ENCODE data around the gene LYZL4.

LYZL4 gene

DNA sequence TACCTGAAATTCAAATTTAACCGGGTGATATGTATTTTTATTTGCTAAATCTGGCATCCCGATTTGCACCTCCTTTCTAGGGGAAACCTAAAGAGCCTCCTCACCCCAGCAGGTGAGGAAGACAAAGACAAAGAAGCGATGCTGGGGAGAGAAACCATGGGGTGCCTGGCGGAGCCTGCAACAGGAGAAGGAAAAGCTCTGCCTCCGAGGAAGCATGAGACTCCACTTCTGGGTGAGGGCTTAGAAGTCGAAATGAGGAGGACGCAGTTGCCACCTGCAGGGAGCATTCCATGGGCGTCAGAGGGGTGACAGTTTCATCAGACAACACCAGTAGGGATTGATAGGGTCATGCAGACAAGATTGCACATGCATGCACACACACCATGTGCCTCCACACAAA lies 30.5 kb upstream of the LYZL4 start:
- Histone ChIP-seq H3K4me3 (ENCODE audit: low read length) (no peak overlapping the region), H2AFZ (ENCODE audit: low read depth, low read length) (no peak overlapping the region), H3K27me3 (ENCODE audit: low read depth, low read length) (peaks cover 27% of the 10 kb centered on the region), H4K20me1 (ENCODE audit: insufficient read depth, low read length) (no peaks in the 10 kb centered on the region), H3K9ac (ENCODE audit: low read length) (no peak overlapping the region), H3K4me2 (ENCODE audit: low read length) (no peak overlapping the region), H3K27ac (ENCODE audit: low read length) (no peak overlapping the region), H3K9me3 (ENCODE audit: insufficient read depth, low read length) (no peaks in the 10 kb centered on the region), H3K36me3 (replicated peaks; ENCODE audit: low read depth, low read length) (no peaks in the 10 kb centered on the region), H3K79me2 (ENCODE audit: low read length) (no peaks in the 10 kb centered on the region), H3K4me1 (ENCODE audit: low read length) (peaks cover 7% of the 10 kb centered on the region)
- TF ChIP-seq, protein P1, sequence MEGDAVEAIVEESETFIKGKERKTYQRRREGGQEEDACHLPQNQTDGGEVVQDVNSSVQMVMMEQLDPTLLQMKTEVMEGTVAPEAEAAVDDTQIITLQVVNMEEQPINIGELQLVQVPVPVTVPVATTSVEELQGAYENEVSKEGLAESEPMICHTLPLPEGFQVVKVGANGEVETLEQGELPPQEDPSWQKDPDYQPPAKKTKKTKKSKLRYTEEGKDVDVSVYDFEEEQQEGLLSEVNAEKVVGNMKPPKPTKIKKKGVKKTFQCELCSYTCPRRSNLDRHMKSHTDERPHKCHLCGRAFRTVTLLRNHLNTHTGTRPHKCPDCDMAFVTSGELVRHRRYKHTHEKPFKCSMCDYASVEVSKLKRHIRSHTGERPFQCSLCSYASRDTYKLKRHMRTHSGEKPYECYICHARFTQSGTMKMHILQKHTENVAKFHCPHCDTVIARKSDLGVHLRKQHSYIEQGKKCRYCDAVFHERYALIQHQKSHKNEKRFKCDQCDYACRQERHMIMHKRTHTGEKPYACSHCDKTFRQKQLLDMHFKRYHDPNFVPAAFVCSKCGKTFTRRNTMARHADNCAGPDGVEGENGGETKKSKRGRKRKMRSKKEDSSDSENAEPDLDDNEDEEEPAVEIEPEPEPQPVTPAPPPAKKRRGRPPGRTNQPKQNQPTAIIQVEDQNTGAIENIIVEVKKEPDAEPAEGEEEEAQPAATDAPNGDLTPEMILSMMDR (IDR thresholded peaks at IDR 0.05; ENCODE audit: low read depth, low read length) = no peak
- TF ChIP-seq EZH2phosphoT487 (IDR thresholded peaks at IDR 0.05; ENCODE audit: low read depth) = no peak

DNA sequence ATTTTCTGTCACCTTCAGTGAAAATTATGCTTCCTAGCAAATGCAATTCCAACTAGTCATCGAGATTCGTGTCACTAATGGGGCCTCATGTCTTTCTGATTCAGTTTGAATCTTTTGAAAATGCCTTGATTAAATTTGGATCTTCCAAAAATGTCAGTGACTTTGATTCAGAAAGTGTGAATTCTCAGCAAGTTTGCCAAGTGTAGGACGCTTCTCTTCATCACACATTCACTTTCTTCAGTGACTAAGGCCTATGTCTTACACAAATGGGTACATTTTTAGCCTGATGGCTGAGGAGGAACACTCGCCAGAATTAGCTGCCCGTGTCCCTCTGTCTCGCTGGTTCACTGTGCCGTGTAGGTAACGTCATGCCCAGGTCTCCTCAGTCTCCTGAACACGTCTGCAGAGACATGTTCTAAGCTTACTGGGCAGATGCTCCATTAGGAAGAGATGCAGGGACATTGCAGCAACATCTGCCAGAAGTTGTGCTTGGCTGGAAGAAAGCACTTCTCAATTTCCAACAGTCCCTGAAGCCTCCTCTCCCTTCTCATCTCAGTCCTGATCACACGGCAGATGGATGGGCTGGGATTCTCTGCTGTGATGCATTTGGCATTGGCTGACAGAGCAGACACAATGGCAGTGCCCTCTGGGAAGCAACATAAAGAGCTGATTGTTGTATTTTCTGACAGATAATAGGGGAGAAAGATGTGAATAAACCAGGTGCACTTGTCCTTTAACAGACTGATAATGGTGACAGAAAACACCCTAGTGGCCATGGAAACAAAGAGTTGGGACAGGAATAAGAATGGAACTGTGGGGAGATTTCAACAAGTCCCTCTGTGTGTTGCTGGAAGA lies 29.1 kb upstream of the LYZL4 start:
- no peaks in the 10 kb centered on the region for H4K20me1 ChIP-seq (ENCODE audit: insufficient read depth, low read length)
- H3K79me2 ChIP-seq (ENCODE audit: low read length) = no peaks in the 10 kb centered on the region
- H3K9ac ChIP-seq (ENCODE audit: low read length) = no peak overlapping the region
- H2AFZ ChIP-seq (ENCODE audit: low read depth, low read length) = no peak overlapping the region
- no peak overlapping the region for H3K27ac ChIP-seq (ENCODE audit: low read length)
- no peaks in the 10 kb centered on the region for H3K36me3 ChIP-seq (replicated peaks; ENCODE audit: low read depth, low read length)
- TF ChIP-seq, protein P1 (IDR thresholded peaks at IDR 0.05; ENCODE audit: low read depth, low read length) = no peak
- TF ChIP-seq EZH2phosphoT487 (IDR thresholded peaks at IDR 0.05; ENCODE audit: low read depth) = no peak
- H3K4me1 ChIP-seq (ENCODE audit: low read length) = peaks cover 7% of the 10 kb centered on the region
- H3K9me3 ChIP-seq (ENCODE audit: insufficient read depth, low read length) = no peaks in the 10 kb centered on the region
- H3K4me3 ChIP-seq (ENCODE audit: low read length) = no peak overlapping the region
- H3K4me2 ChIP-seq (ENCODE audit: low read length) = no peak overlapping the region
- peaks cover 27% of the 10 kb centered on the region for H3K27me3 ChIP-seq (ENCODE audit: low read depth, low read length)

DNA sequence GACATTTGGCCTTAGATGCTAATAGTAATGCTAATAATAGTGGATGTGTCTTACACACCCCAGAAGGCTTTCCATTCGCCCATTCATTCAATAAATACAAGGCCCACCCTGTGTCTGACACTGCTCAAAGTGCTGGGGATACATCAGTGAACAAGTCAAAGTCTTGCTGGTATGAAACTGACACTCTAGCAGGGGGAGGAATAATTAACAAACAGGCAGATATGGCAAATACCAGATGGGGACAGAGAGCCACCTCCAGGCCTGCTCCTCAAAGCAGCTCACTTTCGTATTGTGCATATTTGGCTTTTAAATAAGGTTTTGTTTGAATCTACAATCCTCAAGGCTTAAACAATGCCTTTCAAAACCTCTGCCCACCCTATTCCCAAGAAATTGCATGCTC lies 28.3 kb upstream of the LYZL4 start:
- no peak overlapping the region for H3K27ac ChIP-seq (ENCODE audit: low read length)
- H3K9ac ChIP-seq (ENCODE audit: low read length) = no peak overlapping the region
- no peaks in the 10 kb centered on the region for H4K20me1 ChIP-seq (ENCODE audit: insufficient read depth, low read length)
- no peak overlapping the region for H3K4me2 ChIP-seq (ENCODE audit: low read length)
- H2AFZ ChIP-seq (ENCODE audit: low read depth, low read length) = no peak overlapping the region
- H3K27me3 ChIP-seq (ENCODE audit: low read depth, low read length) = peaks cover 27% of the 10 kb centered on the region
- H3K36me3 ChIP-seq (replicated peaks; ENCODE audit: low read depth, low read length) = no peaks in the 10 kb centered on the region
- H3K4me1 ChIP-seq (ENCODE audit: low read length) = peaks cover 7% of the 10 kb centered on the region
- TF ChIP-seq, protein P1 (IDR thresholded peaks at IDR 0.05; ENCODE audit: low read depth, low read length) = peak; percentile 16; the same call in 1 of the 2 replicates
- no peak for TF ChIP-seq EZH2phosphoT487 (IDR thresholded peaks at IDR 0.05; ENCODE audit: low read depth)
- H3K4me3 ChIP-seq (ENCODE audit: low read length) = no peak overlapping the region
- H3K9me3 ChIP-seq (ENCODE audit: insufficient read depth, low read length) = no peaks in the 10 kb centered on the region
- H3K79me2 ChIP-seq (ENCODE audit: low read length) = no peaks in the 10 kb centered on the region

DNA sequence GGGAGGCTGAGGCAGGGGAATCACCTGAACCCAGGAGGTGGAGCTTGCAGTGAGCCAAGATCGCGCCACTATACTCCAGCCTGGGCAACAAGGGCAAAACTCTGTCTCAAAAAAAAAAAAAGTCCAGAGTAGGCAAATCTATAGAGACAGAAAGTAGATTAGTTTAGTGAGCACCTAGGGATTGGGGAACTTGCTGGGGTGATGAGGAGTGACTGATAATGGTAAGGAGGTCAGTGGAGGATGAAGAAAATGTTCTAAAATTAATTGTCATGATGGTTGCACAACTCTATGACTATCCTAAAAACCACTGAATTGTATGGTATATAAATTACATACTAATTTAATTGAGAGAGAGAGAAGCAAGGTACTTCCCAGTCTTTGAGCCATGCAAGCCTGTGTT lies 27.8 kb upstream of the LYZL4 start:
- no peak overlapping the region for H3K4me3 ChIP-seq (ENCODE audit: low read length)
- no peaks in the 10 kb centered on the region for H3K79me2 ChIP-seq (ENCODE audit: low read length)
- no peak overlapping the region for H3K27ac ChIP-seq (ENCODE audit: low read length)
- no peaks in the 10 kb centered on the region for H4K20me1 ChIP-seq (ENCODE audit: insufficient read depth, low read length)
- H3K36me3 ChIP-seq (replicated peaks; ENCODE audit: low read depth, low read length) = no peaks in the 10 kb centered on the region
- peaks cover 7% of the 10 kb centered on the region for H3K4me1 ChIP-seq (ENCODE audit: low read length)
- H3K4me2 ChIP-seq (ENCODE audit: low read length) = no peak overlapping the region
- H3K27me3 ChIP-seq (ENCODE audit: low read depth, low read length) = peaks cover 26% of the 10 kb centered on the region
- no peak overlapping the region for H3K9ac ChIP-seq (ENCODE audit: low read length)
- TF ChIP-seq, protein P1 (IDR thresholded peaks at IDR 0.05; ENCODE audit: low read depth, low read length) = no peak
- no peak for TF ChIP-seq EZH2phosphoT487 (IDR thresholded peaks at IDR 0.05; ENCODE audit: low read depth)
- H3K9me3 ChIP-seq (ENCODE audit: insufficient read depth, low read length) = 0 out of 2 replicates have a peak, but pooled peaks cover 2% of the 10 kb centered on the region
- no peak overlapping the region for H2AFZ ChIP-seq (ENCODE audit: low read depth, low read length)

Measured in OCI-LY3 (cell line).